Neuronal stem cell (in vitro differentiated cells): ENCODE data around the gene HMGCR.

Experiments
- DNase-seq: peaks from one replicate; pipeline ENCODE4 v3.0.0-alpha.2; 2013; ENCODE audit warnings: low spot score
- H2AFZ ChIP-seq: one replicate; pipeline ENCODE4 v1.6.1; 2013; ENCODE audit warnings: mild to moderate bottlenecking, low read length, inconsistent platforms
- H2AK5ac ChIP-seq: 2 replicates; pipeline ENCODE4 v1.6.1; 2013; ENCODE audit warnings: low read depth, mild to moderate bottlenecking, inconsistent platforms, low read length, moderate library complexity, mixed read lengths
- H2BK120ac ChIP-seq: 2 replicates; pipeline ENCODE4 v1.6.1; 2013; ENCODE audit warnings: low read depth, mild to moderate bottlenecking, inconsistent platforms, low read length, moderate library complexity, mixed read lengths
- H2BK12ac ChIP-seq: one replicate; pipeline ENCODE4 v1.6.1; 2013; ENCODE audit warnings: low read length, inconsistent platforms
- H2BK15ac ChIP-seq: 2 replicates; pipeline ENCODE4 v1.6.1; 2013; ENCODE audit warnings: mild to moderate bottlenecking, low read length, inconsistent platforms, mixed read lengths
- H2BK5ac ChIP-seq: one replicate; pipeline ENCODE4 v1.6.1; 2013; ENCODE audit warnings: inconsistent platforms, mild to moderate bottlenecking, low read length, moderate library complexity
- H3K14ac ChIP-seq: one replicate; pipeline ENCODE4 v1.6.1; 2013; ENCODE audit warnings: low read length, inconsistent platforms
- H3K18ac ChIP-seq: 2 replicates; pipeline ENCODE4 v1.6.1; 2013; ENCODE audit warnings: low read length, inconsistent platforms
- H3K23ac ChIP-seq: 2 replicates; pipeline ENCODE4 v1.6.1; 2013; ENCODE audit warnings: low read depth, mild to moderate bottlenecking, mixed read lengths, low read length, inconsistent platforms; ENCODE audit not compliant: poor library complexity
- H3K27ac ChIP-seq: replicated peaks from 3 replicates; pipeline ENCODE4 v1.5.1; 2013; ENCODE audit warnings: low read length, inconsistent platforms
- H3K27me3 ChIP-seq, 3 experiments: 2 replicates each; pipeline ENCODE4 v1.6.1; 2013; ENCODE audit warnings: low read length in 3 of 3, mild to moderate bottlenecking in 2 of 3, inconsistent platforms in 1 of 3, low read depth in 1 of 3, mixed read lengths in 1 of 3, moderate library complexity in 1 of 3; ENCODE audit not compliant: control insufficient read depth in 3 of 3, insufficient read depth in 3 of 3
- H3K36me3 ChIP-seq, 2 donors: replicated peaks in 1 of 2; 2 replicates each; pipeline ENCODE4 v1.6.1; 2013; ENCODE audit warnings: low read length in 2 of 2; ENCODE audit not compliant: control insufficient read depth in 2 of 2, insufficient read depth in 2 of 2
- H3K4ac ChIP-seq: 2 replicates; pipeline ENCODE4 v1.6.1; 2013; ENCODE audit warnings: inconsistent platforms, mild to moderate bottlenecking, low read length, moderate library complexity
- H3K4me1 ChIP-seq, 2 donors: 1 replicate in 1 of 2; 2 replicates in 1 of 2; pipeline ENCODE4 v1.6.1; 2013; ENCODE audit warnings: low read length in 2 of 2, low read depth in 1 of 2; ENCODE audit not compliant: control insufficient read depth in 2 of 2, insufficient read depth in 1 of 2
- H3K4me2 ChIP-seq: one replicate; pipeline ENCODE4 v1.6.1; 2013; ENCODE audit warnings: mild to moderate bottlenecking, low read length, inconsistent platforms; ENCODE audit not compliant: insufficient read depth, poor library complexity, severe bottlenecking
- H3K4me3 ChIP-seq, 2 donors: 2 replicates each; pipeline ENCODE4 v1.5.1; 2013; ENCODE audit warnings: low read length in 2 of 2, mild to moderate bottlenecking in 2 of 2, inconsistent platforms in 1 of 2, moderate library complexity in 1 of 2
- H3K79me1 ChIP-seq: one replicate; pipeline ENCODE4 v1.6.1; 2013; ENCODE audit warnings: low read depth, mild to moderate bottlenecking, inconsistent platforms, low read length, moderate library complexity
- H3K9ac ChIP-seq: one replicate; pipeline ENCODE4 v1.6.1; 2013; ENCODE audit warnings: mild to moderate bottlenecking, low read depth, low read length, inconsistent platforms; ENCODE audit not compliant: poor library complexity
- H3K9me3 ChIP-seq, 2 donors: replicated peaks in 1 of 2; 2 replicates each; pipeline versions ENCODE3 to v1.6.1; 2013; ENCODE audit warnings: low read length in 2 of 2, mild to moderate bottlenecking in 2 of 2, inconsistent platforms in 1 of 2, low read depth in 1 of 2, mixed read lengths in 1 of 2, moderate library complexity in 1 of 2; ENCODE audit not compliant: control insufficient read depth in 2 of 2, insufficient read depth in 1 of 2
- H4K8ac ChIP-seq: one replicate; pipeline ENCODE4 v1.6.1; 2013; ENCODE audit warnings: low read depth, mild to moderate bottlenecking, inconsistent platforms, low read length, moderate library complexity
- H4K91ac ChIP-seq: one replicate; pipeline ENCODE4 v1.6.1; 2013; ENCODE audit warnings: low read length, low read depth, mild to moderate bottlenecking, inconsistent platforms; ENCODE audit not compliant: poor library complexity
- WGBS, 2 donors: extraction: QIAGEN DNeasy Blood & Tissue Kit; methylation state at CpG; one replicate each; pipeline ENCODE4 v1.1.7; 2013; ENCODE audit warnings: missing lambda C conversion rate in 2 of 2, mixed read lengths in 1 of 2; ENCODE audit not compliant: insufficient read length in 2 of 2, insufficient replicate concordance in 1 of 2; ENCODE audit errors: extremely low coverage in 2 of 2; 5-methylcytosine and 5-hydroxymethylcytosine counted together

The HMGCR gene

GRCh38 chr5:75405296-75405695 is 68.3 kb downstream of the HMGCR start:
- H3K4ac ChIP-seq = no peak overlapping the region
- H3K27ac ChIP-seq = no peak overlapping the region
- no peak overlapping the region for H3K4me2 ChIP-seq
- no peak overlapping the region for H2BK120ac ChIP-seq
- H2BK12ac ChIP-seq = no peak overlapping the region
- no peak overlapping the region for H3K18ac ChIP-seq
- no peak overlapping the region for H2BK5ac ChIP-seq
- H2BK15ac ChIP-seq = no peak overlapping the region
- no peak overlapping the region for H3K4me3 ChIP-seq
- H3K14ac ChIP-seq = no peak overlapping the region
- no peaks in the 10 kb centered on the region for H3K9me3 ChIP-seq
- no CpG with 5 or more reads among the region's 3 CpGs for WGBS, 2 donors
- H4K8ac ChIP-seq = no peak overlapping the region
- H3K79me1 ChIP-seq = peaks cover 2% of the 10 kb centered on the region
- H2AK5ac ChIP-seq = no peak overlapping the region
- no peak overlapping the region for H3K9ac ChIP-seq
- H2AFZ ChIP-seq = no peak overlapping the region
- H3K23ac ChIP-seq = no peak overlapping the region
- H3K27me3 ChIP-seq = no peaks in the 10 kb centered on the region
- H3K36me3 ChIP-seq = peaks cover 0 to 44% of the 10 kb centered on the region in 2 donors
- no peak overlapping the region for H4K91ac ChIP-seq
- no peak for DNase-seq
- no peaks in the 10 kb centered on the region for H3K4me1 ChIP-seq
